HG03575 (cell line): ENCODE results near the gene MACROD2.
"Not testable (repeated sequence)": the region's sequence is repeated elsewhere in the genome, so short reads cannot be mapped to it uniquely, and the experiment has no call there.

Source experiments
- ATAC-seq: cut with Tn5 transposase; IDR thresholded peaks from one replicate; pipeline ENCODE4 v1.9.1; 2021; ENCODE audit not compliant: unreplicated experiment, insufficient number of reproducible peaks, low FRiP score; ENCODE audit errors: extremely low read depth

The MACROD2 gene

DNA sequence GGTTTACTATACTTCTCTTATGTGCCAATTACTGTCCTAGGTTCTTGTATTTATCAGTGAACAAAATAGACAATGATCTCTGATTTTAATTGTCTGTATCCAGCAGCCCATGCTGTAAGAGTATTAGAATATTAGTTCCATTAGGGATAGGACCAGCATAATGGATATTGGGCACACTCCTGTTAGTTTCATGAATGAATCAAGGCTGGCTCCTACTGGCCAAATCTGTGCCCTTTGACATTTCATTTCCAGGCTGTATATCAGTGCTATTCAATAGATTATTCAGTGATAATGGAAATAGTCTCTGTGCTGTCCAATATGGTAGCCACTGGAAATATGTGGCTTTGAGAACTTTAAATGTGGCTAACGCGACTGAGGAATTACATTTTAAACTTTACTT is 1350.0 kb downstream of the MACROD2 start:
- no peak for ATAC-seq

DNA sequence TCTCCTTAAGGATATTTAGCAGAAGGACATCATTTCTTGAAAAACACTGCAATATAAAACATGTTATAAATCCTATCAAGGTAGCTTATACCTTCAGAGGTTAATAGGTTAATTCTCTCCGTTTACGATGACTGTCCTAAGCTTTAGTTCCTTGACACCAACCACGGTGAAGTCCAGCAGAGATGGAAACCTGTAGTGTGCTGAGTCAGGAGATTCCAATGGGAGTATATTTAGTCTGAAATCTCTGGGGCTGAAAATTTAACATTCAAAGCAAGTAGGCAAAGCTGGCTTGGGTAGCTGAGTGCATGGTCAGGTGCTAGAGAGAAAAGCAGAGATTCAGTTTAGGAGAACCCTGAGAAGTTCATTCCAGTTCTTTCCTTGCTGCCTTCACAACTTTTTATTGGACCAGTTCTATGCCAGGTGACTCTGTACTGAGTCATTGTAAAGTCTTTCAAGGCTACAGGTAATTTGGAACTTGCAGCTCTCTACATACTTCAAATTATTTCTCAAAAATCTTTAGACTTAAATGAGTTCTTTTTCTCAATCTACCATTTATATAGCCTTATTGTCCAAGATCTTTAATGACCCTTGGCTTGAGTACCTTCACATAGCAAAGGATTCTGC is 1351.5 kb downstream of the MACROD2 start:
- ATAC-seq = no peak

DNA sequence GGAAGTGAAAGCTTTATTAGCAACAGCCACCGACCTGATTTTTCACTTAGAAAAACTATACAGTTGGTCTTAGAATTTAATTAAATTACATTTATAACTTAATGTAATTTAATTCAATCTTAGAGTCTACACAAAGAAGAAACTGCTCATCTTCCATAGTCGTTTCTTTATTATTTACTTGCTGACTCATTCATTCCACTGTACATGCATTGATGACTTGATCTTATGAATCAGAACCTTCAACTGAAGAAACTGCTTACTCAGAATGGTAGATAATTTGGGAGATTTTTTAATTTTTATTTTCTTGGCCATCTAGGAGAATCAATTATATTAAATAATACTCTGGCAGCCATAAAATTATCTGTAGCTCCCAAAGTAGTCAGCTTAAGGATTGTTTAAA is 1363.7 kb downstream of the MACROD2 start:
- no peak for ATAC-seq

DNA sequence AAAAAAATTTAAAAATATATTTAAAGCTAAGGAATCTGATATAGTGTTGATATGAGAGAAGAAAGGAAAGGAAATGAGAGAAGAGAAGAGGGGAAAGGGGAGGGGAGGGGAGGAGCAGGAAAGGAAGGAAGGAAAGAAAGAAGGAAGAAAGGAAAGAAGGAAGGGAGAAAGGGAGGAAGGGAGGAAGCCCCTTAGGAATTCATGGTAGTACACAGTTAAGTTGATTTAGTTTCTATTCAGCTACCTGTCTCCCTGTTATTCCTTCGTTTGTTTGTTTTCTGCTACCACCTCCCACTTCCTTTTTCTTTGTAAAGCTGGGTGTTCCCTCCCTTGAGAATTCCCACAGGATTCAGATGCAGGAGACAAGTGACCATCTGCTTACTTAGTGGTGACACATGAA is 1367.5 kb downstream of the MACROD2 start:
- no peak for ATAC-seq

DNA sequence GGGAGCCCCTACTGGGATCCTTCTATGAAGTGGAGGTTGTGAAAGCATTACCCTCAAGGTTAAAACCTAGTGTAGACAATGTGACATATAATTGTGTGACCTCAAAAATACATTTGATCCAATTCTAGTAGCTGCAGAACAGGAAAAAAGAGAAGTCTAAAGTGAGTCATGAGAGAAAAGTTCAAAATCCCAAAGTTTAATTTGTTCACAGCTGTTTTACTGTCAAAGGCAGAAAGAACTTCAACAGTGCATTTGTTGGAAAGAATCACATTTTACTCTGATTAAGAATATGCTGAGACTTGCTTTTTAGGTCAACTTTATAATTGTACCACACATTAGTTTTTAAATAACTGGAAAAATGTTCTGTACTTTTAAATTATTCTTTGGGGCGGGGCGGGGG is 1369.5 kb downstream of the MACROD2 start:
- ATAC-seq = no peak

DNA sequence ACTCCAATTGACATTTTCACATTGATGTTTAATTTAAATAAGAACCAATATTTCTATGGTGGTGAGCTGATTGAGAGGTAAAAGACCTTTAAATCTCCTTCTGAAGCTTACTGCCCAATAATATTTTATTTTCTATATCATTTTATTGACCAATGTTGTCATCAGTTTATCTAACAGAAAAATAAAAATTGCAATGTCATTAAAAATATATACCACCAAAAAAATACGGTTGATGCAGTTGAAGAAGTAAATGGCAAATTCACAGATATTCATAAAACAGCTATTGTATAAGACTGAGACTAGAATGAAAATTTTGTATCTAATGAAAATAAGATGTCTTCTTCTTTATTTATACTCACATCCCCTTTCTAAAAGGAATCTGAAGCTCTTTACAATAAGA is 1375.1 kb downstream of the MACROD2 start:
- ATAC-seq = no peak

DNA sequence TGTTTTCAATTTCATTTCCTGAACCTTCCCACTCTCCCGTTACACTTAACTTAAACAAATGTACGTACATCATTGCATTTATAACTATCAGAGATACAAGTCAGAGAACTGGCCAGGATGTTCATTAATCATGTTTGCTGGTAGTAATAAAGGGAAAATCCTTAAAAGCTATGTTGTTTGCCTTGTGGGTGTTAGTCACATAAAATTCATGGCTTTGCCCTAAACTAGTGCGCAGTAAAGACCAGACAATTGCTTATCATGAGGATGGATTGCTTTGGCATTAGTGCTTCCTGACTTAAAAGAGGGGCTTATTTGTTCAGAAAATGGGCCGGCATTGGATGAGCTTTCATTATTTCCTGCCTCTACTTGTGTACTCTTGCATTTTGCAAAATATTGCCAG is 1379.4 kb downstream of the MACROD2 start:
- ATAC-seq = no peak

DNA sequence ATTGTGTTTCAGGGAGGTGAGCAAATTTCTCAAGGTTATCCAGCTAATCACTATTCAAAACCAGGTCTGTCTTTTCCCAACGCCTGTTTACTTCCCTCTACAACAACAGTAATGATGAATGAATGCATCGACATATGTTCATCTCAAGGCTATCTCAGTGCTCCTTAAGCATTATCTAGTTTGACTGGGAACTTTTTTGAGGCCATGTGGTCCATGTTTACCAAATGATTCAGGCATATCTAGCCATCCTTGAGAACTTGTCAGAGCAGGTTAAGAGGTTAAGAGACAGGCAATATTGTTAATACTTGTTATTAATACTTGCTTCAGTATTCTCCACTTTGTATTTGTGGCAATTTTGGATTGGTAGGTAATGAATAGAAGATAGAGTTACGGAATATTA is 1380.5 kb downstream of the MACROD2 start:
- ATAC-seq = no peak

DNA sequence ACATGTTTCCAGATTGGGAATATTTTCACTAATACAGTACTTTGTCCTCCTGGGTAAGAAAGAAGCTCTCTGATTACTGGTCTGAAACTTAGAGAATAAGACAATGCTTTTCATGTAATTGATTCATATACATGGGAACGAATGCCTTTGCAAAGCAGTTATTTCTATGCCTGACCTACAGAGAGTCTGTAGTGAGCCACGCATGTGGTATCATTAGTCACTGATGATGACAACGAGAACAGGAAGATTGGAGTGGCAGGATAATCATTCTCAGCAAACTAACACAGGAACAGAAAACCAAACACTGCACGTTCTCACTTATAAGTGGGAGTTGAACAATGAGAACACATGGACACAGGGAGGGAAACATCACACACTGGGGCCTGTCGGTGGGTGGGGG is 1382.3 kb downstream of the MACROD2 start:
- not testable (repeated sequence) for ATAC-seq

DNA sequence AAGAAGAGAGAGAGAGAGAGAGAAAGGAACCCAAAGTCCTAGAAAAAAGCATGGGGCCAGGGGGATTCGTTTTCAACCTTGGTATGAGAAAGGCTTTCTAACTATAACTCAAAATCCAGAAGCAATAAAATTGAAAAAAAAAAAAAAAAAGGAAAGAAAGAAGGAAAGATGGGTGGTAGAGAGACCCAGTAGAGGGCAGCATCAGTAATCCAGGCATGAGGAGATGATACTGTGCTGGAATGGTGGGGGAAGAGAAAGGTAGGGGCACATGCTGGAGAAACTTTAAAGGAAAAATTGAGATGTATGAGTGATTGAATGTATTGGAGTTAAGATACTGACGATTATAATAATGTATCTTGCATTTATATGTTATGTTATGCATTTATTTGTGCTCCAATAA is 1382.8 kb downstream of the MACROD2 start:
- ATAC-seq = no peak

DNA sequence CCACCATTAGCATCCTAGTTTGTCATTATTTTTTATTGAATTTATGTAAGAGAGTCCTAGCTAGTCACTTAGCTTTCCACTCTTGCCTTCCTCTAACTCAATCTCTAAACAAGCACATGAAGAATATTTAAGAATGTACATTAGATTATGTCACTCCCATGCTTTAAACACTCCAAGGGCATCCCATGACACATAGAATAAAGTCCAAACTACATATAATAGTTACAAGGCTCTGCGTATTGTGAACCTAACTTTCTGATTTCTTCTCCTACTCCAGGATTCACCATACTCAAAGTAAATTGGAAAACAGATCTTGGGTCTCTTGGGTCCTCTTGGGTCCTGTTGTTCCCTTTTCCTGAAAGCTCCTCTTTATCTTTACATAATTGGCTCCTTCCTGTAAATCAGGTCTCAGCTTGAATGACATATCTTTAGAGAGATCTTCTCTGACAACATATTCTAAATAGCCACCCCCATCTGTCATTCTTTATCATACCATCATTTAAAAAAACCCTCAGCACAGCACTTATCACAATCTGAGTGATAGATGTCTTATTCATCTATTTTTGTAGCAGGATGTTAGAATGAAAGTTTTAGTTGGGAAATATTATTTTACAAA is 1384.5 kb downstream of the MACROD2 start:
- ATAC-seq = no peak

DNA sequence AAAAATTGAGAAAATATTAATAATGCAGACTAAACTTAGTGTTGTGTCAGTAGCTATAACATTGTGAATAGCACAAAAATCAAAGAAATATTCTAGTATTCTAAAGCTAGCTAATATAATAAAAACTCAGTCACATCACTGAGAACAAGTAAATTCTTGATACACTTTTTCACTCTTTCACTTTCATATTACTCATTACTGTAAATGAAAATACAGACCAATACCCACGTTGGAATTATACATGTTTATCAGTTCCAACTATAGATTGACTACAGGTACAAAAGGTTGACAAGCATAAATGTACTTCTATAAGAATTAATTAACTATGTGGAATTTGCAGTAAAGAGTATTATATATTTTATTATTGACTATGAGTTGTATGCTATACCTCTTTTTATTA is 1385.5 kb downstream of the MACROD2 start:
- ATAC-seq = no peak

DNA sequence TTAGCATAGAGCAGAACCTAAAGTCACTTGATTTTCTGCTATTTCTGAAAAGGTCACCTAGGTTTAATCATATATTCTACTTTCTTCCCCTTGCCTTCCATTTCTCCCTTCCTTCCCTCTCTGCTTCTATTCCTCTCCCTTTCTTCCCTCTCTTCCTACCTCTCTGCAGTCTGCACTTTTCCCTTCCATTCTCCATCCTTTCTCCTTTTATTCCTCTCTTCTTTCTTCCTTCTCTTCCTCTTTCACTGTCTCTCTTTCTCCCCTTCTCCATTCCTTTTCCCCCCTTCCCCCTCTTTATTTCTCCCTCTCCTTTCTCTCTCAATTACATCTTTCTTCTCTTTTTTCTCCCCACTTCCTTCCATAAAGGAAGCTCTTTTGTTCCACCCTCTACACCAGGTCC is 1391.9 kb downstream of the MACROD2 start:
- no peak for ATAC-seq

DNA sequence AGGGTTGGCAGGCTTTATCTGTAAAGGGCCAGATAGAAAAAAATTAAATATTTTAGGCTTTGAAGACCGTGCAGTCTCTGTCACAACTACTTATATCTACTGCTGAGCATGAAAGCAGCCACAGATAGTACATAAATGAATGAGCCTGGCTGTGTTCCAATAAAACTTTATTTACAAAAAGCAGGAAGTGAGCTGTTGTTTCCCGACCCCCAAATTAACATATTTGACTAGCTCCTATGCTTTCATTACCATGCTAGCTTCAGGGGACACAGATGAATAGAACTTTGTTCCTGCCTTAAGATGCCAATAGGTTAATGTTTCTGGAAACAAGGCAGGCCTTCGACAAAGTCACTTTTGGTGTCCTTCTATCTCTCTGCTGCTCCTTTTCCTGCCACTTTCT is 1400.1 kb downstream of the MACROD2 start:
- no peak for ATAC-seq

DNA sequence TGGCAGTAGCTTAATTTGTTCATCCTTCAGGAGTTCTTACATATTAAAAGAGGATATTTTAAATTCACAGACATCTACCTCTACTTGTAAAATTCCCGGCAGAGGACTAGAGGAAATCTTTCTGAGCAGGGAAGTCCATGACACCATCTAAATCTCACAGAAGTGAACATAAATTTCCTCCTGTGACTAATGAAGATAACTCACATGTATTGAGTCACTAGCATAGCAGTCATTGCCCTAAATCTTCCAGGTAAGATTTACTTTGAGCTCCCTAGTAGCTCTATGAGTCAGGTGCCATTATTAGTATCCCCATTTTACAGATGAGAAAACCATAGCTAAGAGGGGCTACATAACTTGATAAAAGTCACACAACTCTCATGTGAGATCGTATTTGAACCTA is 1400.7 kb downstream of the MACROD2 start:
- ATAC-seq = no peak

DNA sequence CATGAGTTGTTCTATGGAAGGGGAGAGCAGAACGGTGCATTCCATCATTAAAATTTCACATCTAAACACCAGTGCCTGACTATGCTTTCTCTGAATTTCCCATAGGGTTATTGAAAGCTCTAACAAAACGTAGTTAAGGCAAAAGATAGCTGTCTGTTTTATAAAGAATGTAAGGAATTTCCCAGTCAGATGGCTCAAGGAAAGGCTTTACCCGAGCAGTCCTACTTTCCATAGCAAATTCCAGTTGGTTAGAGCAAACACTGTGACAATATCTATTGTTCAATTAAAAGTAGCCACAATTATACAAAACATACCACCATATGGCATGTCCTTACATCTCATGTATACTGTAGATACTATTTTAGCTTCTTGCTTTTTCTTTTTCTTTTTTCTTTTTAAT is 1401.6 kb downstream of the MACROD2 start:
- no peak for ATAC-seq

DNA sequence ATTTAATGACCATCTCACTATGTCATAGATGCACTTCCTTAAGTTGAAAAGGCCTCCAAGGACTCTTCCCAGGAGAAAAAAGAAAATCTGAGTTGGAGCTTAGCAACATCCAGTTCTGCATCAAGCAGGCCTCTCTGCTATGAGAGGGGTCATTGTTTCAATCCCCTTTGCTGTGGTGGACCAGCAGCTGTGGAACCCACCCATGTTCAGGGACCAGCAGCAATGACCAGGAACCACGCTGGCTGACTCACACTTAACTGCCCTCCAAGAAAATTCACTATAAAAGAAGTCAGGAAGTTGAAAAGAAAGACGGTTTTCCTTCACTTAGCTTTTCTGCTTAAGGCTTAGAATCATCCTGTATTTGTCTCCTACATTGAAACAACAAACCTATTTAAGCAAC is 1404.5 kb downstream of the MACROD2 start:
- ATAC-seq = no peak

DNA sequence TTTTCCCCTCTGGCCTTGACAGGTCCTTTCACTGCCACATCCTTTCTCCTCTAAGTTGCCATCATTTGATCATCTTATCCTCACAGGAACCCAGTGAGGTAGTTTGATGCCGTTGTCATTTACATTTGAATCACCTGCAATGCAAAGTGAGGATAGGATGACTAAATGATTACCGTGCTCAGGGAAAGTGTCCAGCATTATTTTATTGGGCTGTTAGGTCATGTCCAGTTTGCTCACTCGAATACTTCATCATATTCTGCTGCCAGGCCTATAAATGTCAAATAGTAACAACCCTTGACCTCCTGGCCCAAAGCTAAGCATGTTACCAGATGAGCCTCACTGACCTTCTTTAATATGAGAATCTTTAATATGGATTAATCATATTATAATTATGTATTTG is 1410.8 kb downstream of the MACROD2 start:
- ATAC-seq = no peak

DNA sequence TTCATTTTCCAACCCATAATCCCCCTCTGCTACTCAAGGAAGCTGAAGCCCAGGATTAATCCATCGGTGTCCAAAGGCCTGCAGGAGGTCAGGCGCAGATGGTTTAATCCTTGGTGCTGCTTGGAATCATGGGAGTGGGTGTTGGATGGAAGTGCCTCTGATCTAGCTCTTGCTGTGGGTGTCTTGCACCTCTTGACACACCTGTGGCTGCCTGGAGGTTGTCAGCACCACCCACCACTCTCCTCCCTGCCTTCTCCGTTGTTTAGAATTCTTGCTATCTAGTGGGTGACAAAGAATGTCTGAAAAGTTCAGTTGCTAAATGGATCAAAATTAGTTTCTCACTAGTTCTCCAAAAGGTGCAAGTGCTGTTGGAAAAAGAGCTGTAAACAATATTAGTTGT is 1416.5 kb downstream of the MACROD2 start:
- ATAC-seq = no peak

DNA sequence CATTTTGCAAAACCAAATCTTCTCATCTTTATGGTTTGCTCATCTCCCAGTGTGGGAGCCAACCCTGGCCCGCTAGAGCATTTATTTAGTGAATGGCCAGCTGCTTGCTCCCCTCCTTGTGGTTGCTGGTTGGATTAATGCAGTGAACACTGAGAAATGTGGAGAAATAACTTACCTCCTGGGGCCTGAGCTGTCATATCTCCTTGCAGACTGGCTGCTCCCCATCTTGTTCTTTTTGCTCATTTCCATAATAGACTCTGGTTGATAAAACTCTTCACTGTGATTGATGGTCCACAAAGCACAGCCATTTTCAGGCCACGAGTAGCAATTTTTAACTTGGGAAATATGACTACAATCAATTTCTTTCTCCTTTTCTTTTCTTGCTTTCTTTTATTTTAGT is 1420.6 kb downstream of the MACROD2 start:
- ATAC-seq = no peak

DNA sequence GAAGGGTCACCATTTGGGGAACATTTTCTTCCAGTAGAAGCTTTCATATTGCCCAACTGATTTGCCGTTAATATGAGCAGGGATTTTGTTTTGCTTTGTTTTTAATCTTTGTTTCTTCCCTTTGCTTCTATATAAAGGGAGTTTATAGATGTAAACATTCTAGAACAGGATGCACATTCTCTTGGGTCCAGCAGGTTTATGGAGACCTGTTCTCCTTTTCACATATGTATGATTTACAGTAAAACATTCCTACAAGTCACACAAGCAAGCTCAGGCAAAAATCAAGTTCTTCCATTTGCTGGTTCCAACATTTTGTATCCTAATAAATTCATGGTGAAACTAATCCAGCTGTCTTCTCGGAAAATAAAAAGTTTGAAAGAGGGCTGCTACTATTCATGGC is 1424.5 kb downstream of the MACROD2 start:
- ATAC-seq = no peak
